Measurements from ENCODE around the gene HHLA2.
"Not testable (repeated sequence)": the region's sequence is repeated elsewhere in the genome, so short reads cannot be mapped to it uniquely, and the experiment has no call there.

Gene HHLA2, protein sequence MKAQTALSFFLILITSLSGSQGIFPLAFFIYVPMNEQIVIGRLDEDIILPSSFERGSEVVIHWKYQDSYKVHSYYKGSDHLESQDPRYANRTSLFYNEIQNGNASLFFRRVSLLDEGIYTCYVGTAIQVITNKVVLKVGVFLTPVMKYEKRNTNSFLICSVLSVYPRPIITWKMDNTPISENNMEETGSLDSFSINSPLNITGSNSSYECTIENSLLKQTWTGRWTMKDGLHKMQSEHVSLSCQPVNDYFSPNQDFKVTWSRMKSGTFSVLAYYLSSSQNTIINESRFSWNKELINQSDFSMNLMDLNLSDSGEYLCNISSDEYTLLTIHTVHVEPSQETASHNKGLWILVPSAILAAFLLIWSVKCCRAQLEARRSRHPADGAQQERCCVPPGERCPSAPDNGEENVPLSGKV

DNA sequence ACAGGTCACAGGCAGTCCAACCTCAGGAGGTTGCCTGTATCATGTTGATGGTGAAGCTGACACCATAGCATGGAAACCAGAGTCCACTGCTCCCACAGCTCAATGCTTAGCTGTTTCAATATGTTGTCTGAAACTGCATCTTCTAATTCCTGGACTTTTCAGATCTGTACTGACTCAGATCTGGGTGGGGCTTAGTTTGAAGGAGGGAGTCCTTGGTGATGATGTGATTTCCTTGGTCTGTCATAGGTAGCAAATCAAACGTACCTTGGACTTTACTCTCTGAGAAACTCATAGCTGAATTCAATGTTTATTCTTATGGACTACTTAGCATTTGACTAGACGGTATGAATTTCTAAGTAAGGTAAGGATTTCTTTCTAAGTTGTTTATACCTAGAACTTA lies at the start of gene HHLA2:
TSS of gene HHLA2 (plus strand) at position 310 of the 400 bp plus-strand sequence. CDS start 55,266 bp downstream, outside the sequence.
- no peak for DNase-seq (ENCODE audit: low spot score)
- TF ChIP-seq, protein P1, sequence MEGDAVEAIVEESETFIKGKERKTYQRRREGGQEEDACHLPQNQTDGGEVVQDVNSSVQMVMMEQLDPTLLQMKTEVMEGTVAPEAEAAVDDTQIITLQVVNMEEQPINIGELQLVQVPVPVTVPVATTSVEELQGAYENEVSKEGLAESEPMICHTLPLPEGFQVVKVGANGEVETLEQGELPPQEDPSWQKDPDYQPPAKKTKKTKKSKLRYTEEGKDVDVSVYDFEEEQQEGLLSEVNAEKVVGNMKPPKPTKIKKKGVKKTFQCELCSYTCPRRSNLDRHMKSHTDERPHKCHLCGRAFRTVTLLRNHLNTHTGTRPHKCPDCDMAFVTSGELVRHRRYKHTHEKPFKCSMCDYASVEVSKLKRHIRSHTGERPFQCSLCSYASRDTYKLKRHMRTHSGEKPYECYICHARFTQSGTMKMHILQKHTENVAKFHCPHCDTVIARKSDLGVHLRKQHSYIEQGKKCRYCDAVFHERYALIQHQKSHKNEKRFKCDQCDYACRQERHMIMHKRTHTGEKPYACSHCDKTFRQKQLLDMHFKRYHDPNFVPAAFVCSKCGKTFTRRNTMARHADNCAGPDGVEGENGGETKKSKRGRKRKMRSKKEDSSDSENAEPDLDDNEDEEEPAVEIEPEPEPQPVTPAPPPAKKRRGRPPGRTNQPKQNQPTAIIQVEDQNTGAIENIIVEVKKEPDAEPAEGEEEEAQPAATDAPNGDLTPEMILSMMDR (IDR thresholded peaks at IDR 0.05), result no peak
- Histone ChIP-seq H3K27ac (no peak within 1 kb of the TSS), H3K4me3 (no peak within 1 kb of the TSS)

DNA sequence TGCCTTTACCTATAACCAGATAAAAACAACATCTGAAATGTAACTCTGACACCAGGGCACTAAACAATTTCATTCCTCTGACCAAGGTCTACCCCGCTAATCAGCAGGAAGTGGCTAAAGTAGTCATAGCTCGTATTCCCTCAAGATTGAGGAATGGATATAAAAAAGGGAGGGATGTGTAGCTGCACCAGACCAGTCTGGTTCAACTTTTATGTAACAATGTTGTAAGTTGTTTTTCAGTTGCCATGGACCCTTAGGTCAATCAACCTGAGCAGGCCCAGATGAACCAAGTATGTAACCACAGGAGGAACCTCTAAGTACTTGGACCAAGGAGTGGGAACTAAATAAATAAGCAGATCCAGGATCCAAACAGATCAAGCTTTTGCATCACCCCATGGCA lies 45.7 kb upstream of the HHLA2 start:
- no peak overlapping the region for H3K27ac ChIP-seq
- TF ChIP-seq, protein P1 (IDR thresholded peaks at IDR 0.05), result no peak
- no peak for DNase-seq (ENCODE audit: low spot score)

DNA sequence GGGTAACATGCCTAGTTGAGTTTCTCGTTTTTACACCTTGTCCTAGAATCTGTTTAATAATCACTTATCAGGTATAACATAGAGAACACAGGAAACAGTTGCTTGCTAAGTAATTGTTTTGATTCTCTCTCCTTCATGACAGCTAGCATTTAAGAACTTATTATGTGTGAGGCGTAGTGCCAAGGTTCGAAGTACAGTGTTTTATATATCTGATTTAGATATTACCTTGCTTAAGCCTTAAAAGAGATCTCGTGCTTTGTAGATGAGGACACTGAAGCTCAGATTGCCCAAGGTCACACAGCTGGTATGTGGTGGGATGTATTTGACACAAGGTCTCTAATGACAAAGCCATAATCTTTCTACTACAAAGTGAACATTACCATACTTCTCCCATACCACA lies 45.1 kb upstream of the HHLA2 start:
- Histone ChIP-seq H3K27ac (no peak overlapping the region), H3K4me3 (no peak overlapping the region)
- no peak for DNase-seq (ENCODE audit: low spot score)
- TF ChIP-seq, protein P1 (IDR thresholded peaks at IDR 0.05), result no peak

More for the DNA sequence above, 45.7 kb upstream of the HHLA2 start:
- no peak overlapping the region for H3K4me3 ChIP-seq

DNA sequence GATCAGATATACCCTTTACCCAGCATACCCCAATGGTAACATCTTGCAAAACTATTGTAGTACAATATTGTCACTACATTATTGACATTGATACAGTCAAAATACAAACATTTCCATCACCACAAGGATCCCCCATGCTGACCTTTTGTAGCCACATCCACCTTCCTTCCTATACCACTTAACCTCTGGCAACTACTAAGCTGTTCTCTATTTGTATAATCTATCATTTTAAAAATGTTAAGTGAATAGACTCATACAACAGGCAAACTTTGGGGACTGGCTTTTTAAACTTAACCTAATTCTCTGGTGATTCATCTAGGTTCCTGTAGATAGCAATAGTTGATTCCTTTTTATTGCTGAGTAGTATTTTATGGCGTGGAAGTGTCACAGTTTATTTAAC lies 44.5 kb upstream of the HHLA2 start:
- Histone ChIP-seq H3K4me3 (no peak overlapping the region), H3K27ac (no peak overlapping the region)
- no peak for DNase-seq (ENCODE audit: low spot score)
- TF ChIP-seq, protein P1 (IDR thresholded peaks at IDR 0.05), result no peak

DNA sequence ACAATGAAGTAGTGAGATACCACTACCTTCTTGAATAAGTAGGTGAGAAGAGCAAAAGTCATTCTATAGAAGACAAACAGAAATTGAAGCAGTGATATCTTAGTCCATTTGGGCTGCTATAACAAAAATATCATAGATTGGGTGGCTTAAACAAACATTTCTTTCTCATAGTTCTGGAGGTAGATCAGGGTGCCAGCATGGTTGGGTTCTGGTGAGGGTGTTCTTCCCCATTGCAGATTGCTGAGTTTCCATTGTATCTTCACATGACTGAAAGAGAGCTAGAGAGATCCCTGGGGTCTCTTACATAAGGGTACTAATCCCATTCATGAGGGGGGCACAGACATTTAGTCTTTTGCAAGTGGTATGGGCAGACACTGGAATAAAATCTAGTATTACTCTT lies 41.2 kb upstream of the HHLA2 start:
- DNase-seq (ENCODE audit: low spot score), result no peak

DNA sequence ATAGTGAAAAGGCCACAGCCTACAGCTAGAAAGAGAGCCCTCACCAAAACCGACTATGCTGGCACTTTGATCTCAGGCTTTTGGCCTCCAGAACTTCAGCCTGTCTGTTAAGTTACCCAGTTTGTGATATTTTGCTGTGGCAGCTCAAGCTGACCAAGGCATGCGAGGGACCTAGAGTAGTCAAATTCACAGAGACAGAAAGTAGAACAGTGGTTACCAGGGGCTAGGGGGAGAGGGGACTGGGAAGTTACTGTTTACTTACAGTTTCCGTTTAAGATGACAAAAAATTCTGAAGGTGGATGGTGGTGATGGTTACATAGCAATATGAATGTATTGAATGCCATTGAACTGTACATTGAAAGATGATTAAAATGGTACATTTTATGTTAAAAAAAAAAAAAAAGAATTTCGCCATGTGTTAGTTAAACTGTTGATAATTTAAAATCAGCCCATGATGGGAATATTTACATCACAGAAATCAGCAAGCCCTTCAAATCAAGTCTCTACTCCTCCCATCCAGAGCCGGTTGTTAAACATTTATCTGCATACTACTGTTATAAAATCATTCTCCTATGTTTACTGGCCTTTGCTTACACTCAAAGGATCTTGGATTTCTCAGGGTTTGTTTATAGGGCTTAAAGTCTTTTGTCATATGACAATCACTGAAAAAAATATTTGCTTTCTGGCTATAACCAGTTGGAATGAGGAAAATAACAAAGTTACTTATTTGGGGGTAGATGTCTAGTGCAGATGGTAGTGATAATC lies 31.6 kb upstream of the HHLA2 start:
- H3K4me3 ChIP-seq; H3K27ac ChIP-seq; DNase-seq (ENCODE audit: low spot score): not testable (repeated sequence)

More for the DNA sequence above, 41.2 kb upstream of the HHLA2 start:
- H3K27ac ChIP-seq, result no peak overlapping the region
- TF ChIP-seq, protein P1 (IDR thresholded peaks at IDR 0.05), result no peak
- H3K4me3 ChIP-seq, result no peak overlapping the region

DNA sequence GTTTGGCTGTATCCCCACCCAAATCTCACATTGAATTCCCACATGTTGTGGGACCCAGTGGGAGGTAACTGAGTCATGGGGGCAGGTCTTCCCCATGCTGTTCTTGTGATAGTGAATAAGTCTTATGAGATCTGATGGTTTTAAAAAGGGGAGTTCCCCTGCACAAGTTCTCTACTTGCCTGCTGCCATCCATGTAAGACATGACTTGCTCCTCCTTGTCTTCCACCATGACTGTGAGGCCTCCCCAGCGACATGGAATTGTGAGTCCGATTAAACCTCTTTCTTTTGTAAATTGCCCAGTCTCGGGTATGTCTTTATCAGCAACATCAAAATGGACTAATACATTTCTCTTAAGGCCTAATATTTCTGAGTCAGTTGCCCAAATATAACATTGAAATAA lies 28.1 kb upstream of the HHLA2 start:
- H3K27ac ChIP-seq; DNase-seq (ENCODE audit: low spot score); H3K4me3 ChIP-seq: not testable (repeated sequence)

DNA sequence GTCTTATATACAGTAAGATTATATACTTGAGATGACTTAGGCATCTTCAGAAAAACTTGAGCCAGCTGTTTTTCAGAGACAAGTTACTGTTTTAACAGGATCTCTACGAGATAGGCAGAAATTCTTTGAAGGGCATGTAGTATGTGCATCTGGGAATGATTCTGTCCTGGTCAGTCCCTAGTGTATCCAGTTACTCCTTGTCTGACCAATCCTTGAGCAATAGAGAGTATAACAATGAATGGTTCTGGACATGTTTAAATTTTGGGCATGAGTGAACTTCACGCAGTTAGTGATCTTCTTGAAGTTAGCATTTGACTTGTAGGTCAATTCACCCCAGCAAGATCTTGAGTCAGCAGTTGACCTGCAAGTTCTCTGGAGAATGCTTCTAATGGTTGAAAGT lies 24.7 kb upstream of the HHLA2 start:
- Histone ChIP-seq H3K4me3 (no peak overlapping the region), H3K27ac (no peak overlapping the region)
- no peak for DNase-seq (ENCODE audit: low spot score)
- TF ChIP-seq, protein P1 (IDR thresholded peaks at IDR 0.05), result no peak

DNA sequence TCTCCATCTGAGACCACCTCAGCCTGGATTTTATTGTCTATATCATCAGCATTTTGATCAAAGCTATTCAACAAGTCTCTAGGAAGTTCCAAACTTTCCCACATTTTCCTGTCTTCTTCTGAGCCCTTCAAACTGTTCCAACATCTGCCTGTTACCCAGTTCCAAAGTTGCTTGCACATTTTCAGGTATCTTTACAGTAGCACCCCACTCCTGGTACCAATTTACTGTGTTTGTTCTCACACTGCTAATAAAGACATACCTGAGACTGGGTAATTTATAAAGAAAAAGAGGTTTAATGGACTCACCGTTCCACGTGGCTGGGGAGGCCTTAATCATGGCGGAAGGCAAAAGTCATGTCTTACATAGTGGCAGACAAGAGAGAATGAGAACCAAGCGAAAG lies 17.3 kb upstream of the HHLA2 start:
- not testable (repeated sequence) for H3K27ac ChIP-seq; DNase-seq (ENCODE audit: low spot score); H3K4me3 ChIP-seq

All from coronary artery (tissue), 2 donors.